IMR-90 (cell line): ENCODE measurements around the gene TRMT1L. TPM values are rescaled to one million over a fixed set of nuclear protein-coding genes. Genes with fewer than 3 reads are reported as not detected.

Experiments used
- BHLHE40 ChIP-seq: fragments of 150-350 bp; IDR thresholded peaks from 2 replicates; pipeline ENCODE4 v1.6.1; 2016; ENCODE audit warnings: mild to moderate bottlenecking, low read depth, low read length
- CHD1 ChIP-seq: IDR thresholded peaks from 2 replicates; pipeline ENCODE4 v1.6.1; 2012; ENCODE audit warnings: low read depth, low read length, improper control_type of control experiment
- ELK1 ChIP-seq: fragments of 150-350 bp; IDR thresholded peaks from 2 replicates; pipeline ENCODE4 v1.6.1; 2016; ENCODE audit warnings: low read depth, mild to moderate bottlenecking, low read length, moderate library complexity, borderline replicate concordance
- MAFK ChIP-seq: IDR thresholded peaks from 2 replicates; pipeline ENCODE4 v1.6.1; 2012; ENCODE audit warnings: low read depth, low read length, improper control_type of control experiment
- MXI1 ChIP-seq: IDR thresholded peaks from 2 replicates; pipeline ENCODE4 v1.6.1; 2012; ENCODE audit warnings: low read depth, mild to moderate bottlenecking, low read length, moderate library complexity, borderline replicate concordance
- NFE2L2 ChIP-seq: fragments of 150-350 bp; IDR thresholded peaks from 2 replicates; pipeline ENCODE4 v1.6.1; 2016; ENCODE audit warnings: low read depth, mild to moderate bottlenecking, low read length
- POLR2A ChIP-seq: IDR thresholded peaks from 2 replicates; pipeline ENCODE4 v1.6.1; 2012; ENCODE audit warnings: mild to moderate bottlenecking, low read depth, low read length
- RAD21 ChIP-seq: IDR thresholded peaks from 2 replicates; pipeline ENCODE4 v1.6.1; 2012; ENCODE audit warnings: low read length, improper control_type of control experiment
- polyA plus RNA-seq, 3 experiments: library from polyadenylated mRNA; depleted of rRNA; stranded (reverse); fragments of >200 nt; gene quantifications; 2 replicates each; pipeline ENCODE4 v1.2.3, GENCODE V29; 2012; ENCODE audit warnings: low replicate concordance in 1 of 3
- total RNA-seq: library from RNA; depleted of rRNA; stranded (reverse); fragments of >200 nt; gene quantifications from 2 replicates; pipeline ENCODE4 v1.2.3, GENCODE V29; 2012

Gene TRMT1L
- total and polyA plus RNA-seq, 2 of the 4 experiments (the other 2 are of a cell fraction), result 11.0 to 21.9 TPM

DNA sequence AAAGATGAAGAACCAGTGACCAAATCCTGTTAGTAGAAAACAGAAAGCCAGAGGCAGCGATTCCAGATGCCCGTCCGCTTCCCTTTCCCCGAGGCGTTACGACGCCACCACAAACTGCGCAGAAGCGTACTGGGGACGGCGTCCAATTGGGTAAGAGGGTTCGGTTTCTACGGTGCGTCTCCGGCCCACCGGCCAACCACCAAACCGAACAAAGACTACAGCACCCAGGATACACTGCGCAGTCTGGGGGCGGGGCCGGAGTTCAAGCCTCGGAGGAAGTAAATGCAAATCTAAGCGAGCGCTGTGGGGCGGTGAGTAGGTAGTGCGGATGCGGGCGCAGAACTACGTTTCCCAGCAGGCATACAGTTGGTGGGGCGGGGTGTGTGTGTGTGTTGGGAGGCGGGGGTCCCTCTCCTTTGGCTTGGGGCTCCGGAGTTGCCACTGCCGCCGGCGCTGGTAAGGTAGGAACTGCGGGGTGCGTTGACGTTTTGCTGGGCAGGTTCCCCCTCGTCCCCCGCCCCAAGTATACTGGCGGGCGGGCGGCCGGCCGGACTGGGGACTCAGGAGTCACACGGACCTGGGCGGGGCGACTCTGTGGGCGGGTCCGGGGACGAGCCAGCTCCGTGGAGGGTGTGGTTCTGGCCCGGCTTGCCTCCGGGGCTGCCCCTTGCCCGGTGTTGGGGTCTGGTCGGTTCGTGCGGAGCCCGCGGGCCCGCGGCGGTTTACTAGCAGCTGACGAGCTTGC lies at the start of gene TRMT1L, which contains the start of gene SWT1 (continued):
- TF ChIP-seq MAFK, result no peak
- TF ChIP-seq ELK1, result no peak
- TF ChIP-seq NFE2L2, result no peak
- TF ChIP-seq RAD21, result no peak
- no peak for TF ChIP-seq MXI1
- peak; percentile 93 for TF ChIP-seq POLR2A
- no peak for TF ChIP-seq CHD1
- TF ChIP-seq BHLHE40, result no peak
